Glutamatergic neuron (in vitro differentiated cells): ENCODE results near the gene P3H4. TPM values are rescaled to one million over a fixed set of nuclear protein-coding genes. Genes with fewer than 3 reads are reported as not detected.

ENCODE experiments used
- DNase-seq: peaks from one replicate; pipeline ENCODE4 v3.0.0; 2022
- H3K27ac Mint-ChIP-seq: one replicate; pipeline ENCODE4 v1.8.0; 2020; ENCODE audit warnings: mild to moderate bottlenecking, mixed read lengths, inconsistent platforms; ENCODE audit not compliant: unreplicated experiment
- H3K27me3 Mint-ChIP-seq: one replicate; pipeline ENCODE4 v1.8.0; 2020; ENCODE audit warnings: mild to moderate bottlenecking, moderate library complexity, mixed read lengths, inconsistent platforms; ENCODE audit not compliant: unreplicated experiment
- H3K36me3 Mint-ChIP-seq: one replicate; pipeline ENCODE4 v1.8.0; 2020; ENCODE audit warnings: mild to moderate bottlenecking, mixed read lengths, inconsistent platforms; ENCODE audit not compliant: unreplicated experiment
- H3K4me1 Mint-ChIP-seq: one replicate; pipeline ENCODE4 v1.8.0; 2020; ENCODE audit warnings: mild to moderate bottlenecking, low read depth, mixed read lengths, inconsistent platforms; ENCODE audit not compliant: unreplicated experiment
- H3K4me3 Mint-ChIP-seq: one replicate; pipeline ENCODE4 v1.8.0; 2020; ENCODE audit warnings: mild to moderate bottlenecking, mixed read lengths, inconsistent platforms; ENCODE audit not compliant: unreplicated experiment
- H3K9me3 Mint-ChIP-seq: one replicate; pipeline ENCODE4 v1.8.0; 2020; ENCODE audit warnings: mild to moderate bottlenecking, moderate library complexity, mixed read lengths, inconsistent platforms; ENCODE audit not compliant: unreplicated experiment
- total RNA-seq: library from RNA; stranded (reverse); fragmentation: NEBNext Ultra II Directional; extraction: Animal tissue kit (Norgen Biotek cat#: 25700); gene quantifications from one replicate; pipeline ENCODE4 v1.2.1, GENCODE V29; 2021; ENCODE audit not compliant: unreplicated experiment
- TF ChIP-seq, protein P1 (sequence below): fragments of 200-600 bp; sonication (generic); IDR thresholded peaks from one replicate; pipeline ENCODE4 v1.5.0; 2021; ENCODE audit not compliant: partially characterized antibody, unreplicated experiment

P3H4 gene
- total RNA-seq, 1 donor from 2014 or later: 5.6 TPM

GRCh38 chr17:41772586-41773189, 39.1 kb downstream of the P3H4 start:
- peaks cover 39% of the 10 kb centered on the region for H3K4me1 Mint-ChIP-seq
- H3K4me3 Mint-ChIP-seq: peak overlapping the region; percentile 30
- H3K27ac Mint-ChIP-seq: peak overlapping the region; percentile 86
- H3K36me3 Mint-ChIP-seq: peaks cover 5% of the 10 kb centered on the region
- TF ChIP-seq, protein P1, sequence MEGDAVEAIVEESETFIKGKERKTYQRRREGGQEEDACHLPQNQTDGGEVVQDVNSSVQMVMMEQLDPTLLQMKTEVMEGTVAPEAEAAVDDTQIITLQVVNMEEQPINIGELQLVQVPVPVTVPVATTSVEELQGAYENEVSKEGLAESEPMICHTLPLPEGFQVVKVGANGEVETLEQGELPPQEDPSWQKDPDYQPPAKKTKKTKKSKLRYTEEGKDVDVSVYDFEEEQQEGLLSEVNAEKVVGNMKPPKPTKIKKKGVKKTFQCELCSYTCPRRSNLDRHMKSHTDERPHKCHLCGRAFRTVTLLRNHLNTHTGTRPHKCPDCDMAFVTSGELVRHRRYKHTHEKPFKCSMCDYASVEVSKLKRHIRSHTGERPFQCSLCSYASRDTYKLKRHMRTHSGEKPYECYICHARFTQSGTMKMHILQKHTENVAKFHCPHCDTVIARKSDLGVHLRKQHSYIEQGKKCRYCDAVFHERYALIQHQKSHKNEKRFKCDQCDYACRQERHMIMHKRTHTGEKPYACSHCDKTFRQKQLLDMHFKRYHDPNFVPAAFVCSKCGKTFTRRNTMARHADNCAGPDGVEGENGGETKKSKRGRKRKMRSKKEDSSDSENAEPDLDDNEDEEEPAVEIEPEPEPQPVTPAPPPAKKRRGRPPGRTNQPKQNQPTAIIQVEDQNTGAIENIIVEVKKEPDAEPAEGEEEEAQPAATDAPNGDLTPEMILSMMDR: no peak
- H3K9me3 Mint-ChIP-seq: peaks cover 23% of the 10 kb centered on the region
- peaks cover 23% of the 10 kb centered on the region for H3K27me3 Mint-ChIP-seq
- no peak for DNase-seq

- Mint-ChIP-seq H3K4me3 (no peak overlapping the region), H3K36me3 (peaks cover 5% of the 10 kb centered on the region), H3K27me3 (peaks cover 23% of the 10 kb centered on the region), H3K9me3 (peaks cover 23% of the 10 kb centered on the region), H3K27ac (peak overlapping the region; percentile 86), H3K4me1 (peaks cover 35% of the 10 kb centered on the region)
- TF ChIP-seq, protein P1: no peak
- DNase-seq: no peak
Observed at GRCh38 chr17:41772218-41772585, 39.5 kb downstream of the P3H4 start.

DNA sequence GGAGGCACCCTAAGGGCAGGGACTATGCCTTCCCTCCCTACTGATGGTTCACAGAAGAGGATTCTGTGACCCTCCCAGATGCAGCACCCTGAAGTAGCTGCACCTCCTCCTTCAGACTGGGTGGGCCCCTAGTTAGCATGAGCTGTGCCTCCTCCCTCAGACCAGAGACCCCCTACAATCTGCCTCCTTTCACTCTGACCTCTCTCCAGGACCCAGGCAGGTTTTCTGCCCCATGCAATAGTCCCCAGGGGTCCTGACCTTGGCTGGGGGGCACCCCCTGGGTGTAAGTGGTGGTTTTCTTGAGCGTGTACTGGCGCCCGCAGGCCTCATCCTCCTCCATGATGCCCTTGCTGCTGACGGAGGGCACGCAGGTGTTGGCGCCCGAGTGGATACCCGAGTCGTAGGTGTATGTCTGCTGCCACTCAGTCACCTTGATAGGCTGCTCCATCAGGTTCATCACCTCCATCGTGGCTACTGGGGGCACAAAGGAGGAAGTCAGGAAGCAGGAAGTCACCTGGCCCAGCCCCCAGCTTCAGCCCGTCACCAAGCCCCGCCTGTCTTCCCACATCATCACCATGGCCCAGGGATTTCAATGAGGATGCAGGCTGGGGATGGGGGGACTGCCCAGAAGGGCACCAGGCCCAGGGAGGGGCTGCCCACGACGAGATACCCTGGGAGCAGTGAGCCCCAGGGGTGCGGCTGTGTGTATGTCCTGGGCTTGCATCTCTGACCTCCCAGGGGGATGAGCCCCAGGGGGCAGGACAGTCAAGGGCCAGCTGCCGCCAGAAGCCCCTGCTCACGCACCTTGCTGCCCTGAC, 40.2 kb downstream of the P3H4 start:
- H3K36me3 Mint-ChIP-seq: peaks cover 5% of the 10 kb centered on the region
- DNase-seq: no peak
- peaks cover 23% of the 10 kb centered on the region for H3K27me3 Mint-ChIP-seq
- TF ChIP-seq, protein P1: no peak
- H3K9me3 Mint-ChIP-seq: peaks cover 23% of the 10 kb centered on the region
- no peak overlapping the region for H3K27ac Mint-ChIP-seq
- H3K4me1 Mint-ChIP-seq: peaks cover 35% of the 10 kb centered on the region
- peak overlapping the region; percentile 7 for H3K4me3 Mint-ChIP-seq

- no peak overlapping the region for H3K27ac Mint-ChIP-seq
- TF ChIP-seq, protein P1: no peak
- peaks cover 24% of the 10 kb centered on the region for H3K9me3 Mint-ChIP-seq
- peaks cover 5% of the 10 kb centered on the region for H3K36me3 Mint-ChIP-seq
- H3K4me1 Mint-ChIP-seq: peaks cover 21% of the 10 kb centered on the region
- no peak for DNase-seq
- H3K27me3 Mint-ChIP-seq: peaks cover 24% of the 10 kb centered on the region
- no peak overlapping the region for H3K4me3 Mint-ChIP-seq
Observed at GRCh38 chr17:41769985-41770384, 41.8 kb downstream of the P3H4 start.

DNA sequence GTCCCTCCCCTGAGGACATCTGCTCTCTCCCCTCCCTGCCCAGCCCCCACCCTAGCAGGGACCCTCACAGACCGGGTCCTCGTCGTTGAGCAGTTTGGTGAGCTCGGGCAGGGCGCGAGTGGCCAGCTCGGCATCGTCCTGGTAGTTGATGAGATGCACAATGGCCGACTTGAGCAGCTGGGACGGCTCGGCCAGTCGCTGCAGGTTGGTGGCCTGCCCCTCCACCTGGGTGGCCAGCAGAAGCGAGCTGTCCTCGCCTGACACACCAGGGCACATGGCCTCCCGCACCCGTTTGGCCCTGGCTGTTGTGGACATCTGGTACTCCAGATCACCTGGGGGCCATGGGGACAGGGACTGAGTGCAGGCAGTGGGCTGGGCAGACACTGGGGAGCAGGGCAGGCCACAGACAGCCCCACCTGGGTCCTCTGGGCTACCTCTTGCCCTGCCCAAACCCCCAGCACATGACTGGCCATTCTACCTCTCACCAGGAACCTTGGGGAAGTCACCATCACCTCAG, 42.3 kb downstream of the P3H4 start:
- peaks cover 5% of the 10 kb centered on the region for H3K36me3 Mint-ChIP-seq
- peaks cover 24% of the 10 kb centered on the region for H3K9me3 Mint-ChIP-seq
- TF ChIP-seq, protein P1: no peak
- H3K27ac Mint-ChIP-seq: no peak overlapping the region
- DNase-seq: no peak
- H3K4me3 Mint-ChIP-seq: no peak overlapping the region
- peaks cover 21% of the 10 kb centered on the region for H3K4me1 Mint-ChIP-seq
- H3K27me3 Mint-ChIP-seq: peaks cover 24% of the 10 kb centered on the region
